Fibroblast of peridontal ligament (primary cell): ENCODE results near the gene SWSAP1.
A peak's percentile ranks its signal among the peaks of the same experiment; 100 is the strongest.

Source experiments
- DNase-seq: peaks from one replicate; pipeline ENCODE4 v3.0.0-alpha.2; 2010; ENCODE audit errors: extremely low read depth

SWSAP1 gene

GRCh38 chr19:11408591-11408990 lies 34.1 kb downstream of the SWSAP1 start:
- DNase-seq = no peak

- peak; percentile 9 for DNase-seq
Measured at GRCh38 chr19:11410682-11411081, 36.2 kb downstream of the SWSAP1 start.

GRCh38 chr19:11414544-11414943 lies 40.1 kb downstream of the SWSAP1 start:
- peak; percentile 14 for DNase-seq

- DNase-seq = no peak
Measured at GRCh38 chr19:11416346-11417052, 42.0 kb downstream of the SWSAP1 start.

- DNase-seq = no peak
Measured at GRCh38 chr19:11418094-11418548, 43.7 kb downstream of the SWSAP1 start.

- no peak for DNase-seq
Measured at GRCh38 chr19:11418549-11419506, 44.4 kb downstream of the SWSAP1 start, which contains the start of gene RGL3. RGL3 (minus strand) TSS chr19:11419314; CDS start chr19:11419278, 36 bp downstream.

- peak; percentile 28 for DNase-seq
Measured at GRCh38 chr19:11420429-11421370, 46.2 kb downstream of the SWSAP1 start.

- no peak for DNase-seq
Measured at GRCh38 chr19:11421371-11422098, 47.1 kb downstream of the SWSAP1 start.

GRCh38 chr19:11422163-11423065 lies 47.9 kb downstream of the SWSAP1 start:
- no peak for DNase-seq

- DNase-seq = no peak
Measured at GRCh38 chr19:11423164-11423790, 48.8 kb downstream of the SWSAP1 start.

- no peak for DNase-seq
Measured at GRCh38 chr19:11423791-11424181, 49.3 kb downstream of the SWSAP1 start.
